NCI-H2196 treated with DMSO at 0.1 percent for 48 hours (cell line): Measurements from ENCODE around the gene STX8.

Source experiments
- DNase-seq: peaks from one replicate; lab custom pipeline; 2025; ENCODE audit not compliant: unreplicated experiment; lab: John Stamatoyannopoulos, UW

Gene STX8

GRCh38 chr17:9308069-9308468, 267.6 kb downstream of the STX8 start:
- DNase-seq = no peak

- no peak for DNase-seq
Observed at GRCh38 chr17:9307313-9307998, 268.2 kb downstream of the STX8 start.

- DNase-seq = no peak
Observed at GRCh38 chr17:9306086-9306485, 269.5 kb downstream of the STX8 start.

- no peak for DNase-seq
Observed at GRCh38 chr17:9299695-9300094, 275.9 kb downstream of the STX8 start.

GRCh38 chr17:9298776-9299295, 276.8 kb downstream of the STX8 start:
- no peak for DNase-seq

GRCh38 chr17:9298135-9298534, 277.5 kb downstream of the STX8 start:
- DNase-seq = no peak

- no peak for DNase-seq
Observed at GRCh38 chr17:9294661-9295210, 280.9 kb downstream of the STX8 start.

GRCh38 chr17:9292561-9292941, 283.1 kb downstream of the STX8 start:
- DNase-seq = no peak

- no peak for DNase-seq
Observed at GRCh38 chr17:9291912-9292560, 283.6 kb downstream of the STX8 start.

- DNase-seq = no peak
Observed at GRCh38 chr17:9290226-9290613, 285.4 kb downstream of the STX8 start.

- DNase-seq = no peak
Observed at GRCh38 chr17:9287306-9287705, 288.3 kb downstream of the STX8 start.

GRCh38 chr17:9286434-9286833, 289.2 kb downstream of the STX8 start:
- DNase-seq = no peak

- no peak for DNase-seq
Observed at GRCh38 chr17:9285602-9286427, 289.8 kb downstream of the STX8 start.

GRCh38 chr17:9284884-9285283, 290.7 kb downstream of the STX8 start:
- no peak for DNase-seq

GRCh38 chr17:9283909-9284308, 291.7 kb downstream of the STX8 start:
- DNase-seq = no peak

GRCh38 chr17:9279893-9280292, 295.7 kb downstream of the STX8 start:
- no peak for DNase-seq

GRCh38 chr17:9274973-9275372, 300.6 kb downstream of the STX8 start:
- no peak for DNase-seq

GRCh38 chr17:9273428-9274391, 301.9 kb downstream of the STX8 start:
- no peak for DNase-seq

GRCh38 chr17:9272501-9273200, 303.0 kb downstream of the STX8 start:
- no peak for DNase-seq

GRCh38 chr17:9271989-9272388, 303.6 kb downstream of the STX8 start:
- no peak for DNase-seq
